ENCODE data around the gene SASH1.

The SASH1 gene

DNA sequence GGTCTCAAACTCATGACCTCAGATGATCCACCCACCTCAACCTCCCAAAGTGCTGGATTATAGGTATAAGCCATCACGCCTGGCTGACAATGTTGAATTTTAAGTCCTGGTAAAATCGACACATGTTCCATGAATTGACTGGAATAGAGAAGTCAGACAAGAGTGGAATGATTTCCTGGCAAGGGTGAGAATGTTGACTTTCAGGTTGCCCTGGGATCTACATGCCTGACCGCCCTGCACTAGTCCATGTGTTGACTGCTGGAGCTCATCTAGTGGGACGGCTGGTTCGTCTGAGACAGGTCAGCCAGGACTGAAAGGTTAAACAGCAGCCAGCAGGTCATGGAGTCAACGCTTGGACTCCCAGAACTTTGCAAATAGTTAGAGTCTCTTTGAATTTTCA is 88.8 kb downstream of the SASH1 start:
- DNase-seq (ENCODE audit: insufficient read length, low spot score) (no peak), FAIRE-seq (no peak)
- TF ChIP-seq, protein P1, sequence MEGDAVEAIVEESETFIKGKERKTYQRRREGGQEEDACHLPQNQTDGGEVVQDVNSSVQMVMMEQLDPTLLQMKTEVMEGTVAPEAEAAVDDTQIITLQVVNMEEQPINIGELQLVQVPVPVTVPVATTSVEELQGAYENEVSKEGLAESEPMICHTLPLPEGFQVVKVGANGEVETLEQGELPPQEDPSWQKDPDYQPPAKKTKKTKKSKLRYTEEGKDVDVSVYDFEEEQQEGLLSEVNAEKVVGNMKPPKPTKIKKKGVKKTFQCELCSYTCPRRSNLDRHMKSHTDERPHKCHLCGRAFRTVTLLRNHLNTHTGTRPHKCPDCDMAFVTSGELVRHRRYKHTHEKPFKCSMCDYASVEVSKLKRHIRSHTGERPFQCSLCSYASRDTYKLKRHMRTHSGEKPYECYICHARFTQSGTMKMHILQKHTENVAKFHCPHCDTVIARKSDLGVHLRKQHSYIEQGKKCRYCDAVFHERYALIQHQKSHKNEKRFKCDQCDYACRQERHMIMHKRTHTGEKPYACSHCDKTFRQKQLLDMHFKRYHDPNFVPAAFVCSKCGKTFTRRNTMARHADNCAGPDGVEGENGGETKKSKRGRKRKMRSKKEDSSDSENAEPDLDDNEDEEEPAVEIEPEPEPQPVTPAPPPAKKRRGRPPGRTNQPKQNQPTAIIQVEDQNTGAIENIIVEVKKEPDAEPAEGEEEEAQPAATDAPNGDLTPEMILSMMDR (IDR thresholded peaks at IDR 0.05; ENCODE audit: insufficient read depth, missing control alignments) = no peak

DNA sequence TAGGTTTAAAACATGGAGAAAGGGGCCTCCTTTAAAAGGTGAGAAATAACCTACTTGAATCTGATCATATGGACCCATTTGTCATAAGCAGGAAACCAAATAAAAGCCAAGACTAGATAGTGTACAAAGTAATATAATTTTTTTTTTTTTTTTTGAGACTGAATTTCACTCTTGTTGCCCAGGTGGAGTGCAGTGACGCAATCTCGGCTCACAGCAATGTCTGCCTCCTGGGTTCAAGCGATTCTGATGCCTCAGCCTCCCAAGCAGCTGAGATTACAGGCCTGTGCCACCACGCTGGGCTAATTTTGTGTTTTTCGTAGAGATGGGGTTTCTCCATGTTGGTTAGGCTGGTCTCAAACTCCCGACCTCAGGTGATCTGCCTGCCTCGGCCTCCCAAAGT is 89.2 kb downstream of the SASH1 start:
- DNase-seq (ENCODE audit: insufficient read length, low spot score) (no peak), FAIRE-seq (no peak)
- TF ChIP-seq, protein P1 (IDR thresholded peaks at IDR 0.05; ENCODE audit: insufficient read depth, missing control alignments) = no peak

DNA sequence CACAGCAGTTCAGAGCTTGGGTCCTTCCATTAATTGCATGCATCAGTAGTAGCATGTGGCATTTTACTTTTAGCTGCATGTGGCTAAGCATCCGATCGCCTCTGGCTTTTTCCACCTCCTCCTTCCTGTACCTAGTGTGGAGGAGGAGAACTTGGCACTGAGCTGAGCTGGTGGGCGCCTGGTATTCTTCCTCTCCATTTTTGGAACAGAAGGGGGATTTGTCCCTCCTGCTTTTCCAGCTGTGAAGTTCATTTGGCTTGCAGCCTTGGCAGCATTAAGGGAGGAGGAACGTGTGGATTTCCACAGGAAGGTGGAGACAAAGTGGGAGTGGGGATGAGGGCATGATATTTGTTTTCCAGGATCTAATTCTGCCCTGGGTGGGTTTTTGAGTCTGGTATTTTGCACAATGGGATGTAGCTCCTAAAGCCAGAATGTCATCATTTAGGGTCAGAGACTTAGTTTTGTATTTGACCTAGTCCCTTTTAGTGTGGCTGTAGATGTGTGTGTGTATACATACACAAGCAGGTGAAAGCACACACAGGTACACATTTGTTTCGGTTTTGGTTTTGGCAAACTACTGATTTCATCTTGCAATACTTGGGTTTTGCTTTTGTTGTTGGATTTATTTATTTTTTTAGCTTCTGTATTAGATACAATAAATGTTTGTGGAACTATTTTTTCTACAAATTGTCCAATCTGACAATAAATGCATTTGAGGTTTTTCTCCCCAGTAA is 90.0 kb downstream of the SASH1 start:
- TF ChIP-seq, protein P1 (IDR thresholded peaks at IDR 0.05; ENCODE audit: insufficient read depth, missing control alignments) = no peak
- DNase-seq (ENCODE audit: insufficient read length, low spot score) = no peak
- no peak for FAIRE-seq

DNA sequence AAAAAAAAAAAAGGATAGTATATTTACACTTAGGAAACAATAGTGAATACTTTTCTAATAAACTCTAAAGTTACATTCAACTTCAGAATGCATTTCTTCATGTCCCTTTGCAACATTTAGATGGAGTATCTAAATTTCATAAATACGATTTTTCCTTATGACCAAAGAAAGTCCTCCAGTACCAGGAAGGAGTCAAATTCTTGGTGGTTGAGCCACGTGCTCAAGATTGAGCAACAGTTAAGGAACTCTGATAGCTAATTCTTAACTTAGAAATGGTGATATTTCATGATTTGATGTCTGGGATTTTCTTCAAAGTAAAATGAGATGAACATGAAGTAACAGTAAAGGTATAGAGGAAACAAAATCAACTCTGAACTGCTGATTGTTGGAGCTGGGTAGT is 92.7 kb downstream of the SASH1 start:
- FAIRE-seq = no peak

GRCh38 chr6:148436466-148436865 is 93.8 kb downstream of the SASH1 start:
- no peak for DNase-seq (ENCODE audit: insufficient read length, low spot score)
- TF ChIP-seq, protein P1 (IDR thresholded peaks at IDR 0.05; ENCODE audit: insufficient read depth, missing control alignments) = no peak
- no peak for FAIRE-seq

More for the DNA sequence above, 92.7 kb downstream of the SASH1 start:
- TF ChIP-seq, protein P1 (IDR thresholded peaks at IDR 0.05; ENCODE audit: insufficient read depth, missing control alignments) = no peak
- no peak for DNase-seq (ENCODE audit: insufficient read length, low spot score)

DNA sequence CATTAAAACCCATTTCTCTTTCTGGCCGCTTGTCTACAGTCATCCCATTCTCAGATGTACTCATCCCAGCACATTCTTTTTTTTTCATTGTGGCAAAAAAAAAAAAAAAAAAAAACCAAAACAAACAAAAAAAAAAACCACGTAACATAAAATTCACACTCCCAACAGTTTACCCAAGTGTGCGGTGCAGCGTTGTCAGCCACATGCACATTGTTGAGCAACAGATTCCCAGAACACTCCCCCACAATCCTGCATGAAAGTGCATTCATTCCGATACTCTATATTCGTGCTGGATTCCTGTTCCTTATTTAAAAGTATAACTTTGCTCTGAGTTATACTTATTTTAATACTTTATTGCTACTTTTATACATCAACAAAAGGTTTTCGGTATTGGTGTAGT is 96.0 kb downstream of the SASH1 start:
- TF ChIP-seq, protein P1 (IDR thresholded peaks at IDR 0.05; ENCODE audit: insufficient read depth, missing control alignments) = no peak
- DNase-seq (ENCODE audit: insufficient read length, low spot score) (no peak), FAIRE-seq (no peak)

GRCh38 chr6:148440016-148440415 is 97.4 kb downstream of the SASH1 start:
- no peak for DNase-seq (ENCODE audit: insufficient read length, low spot score)
- FAIRE-seq = no peak
- TF ChIP-seq, protein P1 (IDR thresholded peaks at IDR 0.05; ENCODE audit: insufficient read depth, missing control alignments) = no peak
